GM12878 (cell line): ENCODE data around the gene RPS6KC1. TPM values are rescaled to one million over a fixed set of nuclear protein-coding genes. Genes with fewer than 3 reads are reported as not detected.

Experiments used
- ATAC-seq: fragments of 200-7000 bp; cut with Tn5 transposase; 3 replicates; pipeline ENCODE4 v1.9.1; 2020; ENCODE audit warnings: mild to moderate bottlenecking, moderate library complexity
- BruUV-seq: library from RNA; stranded (reverse); fragments of 400-500 nt; replicated peaks from 2 replicates; lab custom pipeline; 2021; lab: Mats Ljungman, UMichigan
- CTCF ChIA-PET: fragments of 300-600 bp; sonication (Branson Sonifier 250); formaldehyde crosslinking; extraction: SDS; loops from one replicate; lab custom pipeline; 2021; ENCODE audit warnings: inconsistent platforms; lab: Yijun Ruan, JAX
- POLR2A ChIA-PET: fragments of 350-600 bp; formaldehyde crosslinking; extraction: SDS; loops from one replicate; lab custom pipeline; 2021; ENCODE audit warnings: inconsistent platforms; lab: Charles Lee
- RAD21 ChIA-PET: fragments of 300-600 bp; sonication (Branson Sonifier 250); formaldehyde crosslinking; loops from one replicate; lab custom pipeline; 2023; ENCODE audit warnings: antibody characterized with exemption; ENCODE audit not compliant: unreplicated experiment; lab: Charles Lee
- SMC1A ChIA-PET: fragments of 300-600 bp; sonication (Branson Sonifier 250); formaldehyde crosslinking; loops from one replicate; lab custom pipeline; 2023; ENCODE audit not compliant: unreplicated experiment, uncharacterized antibody; lab: Charles Lee
- DNase-seq: peaks from one replicate; pipeline ENCODE4 v3.0.0-alpha.2; 2011; ENCODE audit warnings: low read depth, low spot score
- FAIRE-seq: peaks from 3 replicates; lab custom pipeline; 2011; peaks lifted over from hg19 to GRCh38; lab: Jason Lieb, UNC
- H2AFZ ChIP-seq: 2 replicates; pipeline ENCODE4 v1.6.0; 2011; ENCODE audit warnings: low read depth, low read length, control low read depth; ENCODE audit not compliant: control insufficient read depth
- H3K27ac ChIP-seq: 2 replicates; pipeline ENCODE4 v1.5.1; 2011; ENCODE audit warnings: control low read depth; ENCODE audit not compliant: control insufficient read depth, insufficient read depth
- H3K27me3 ChIP-seq, 2 experiments: replicated peaks in 1 of 2; 2 replicates each; pipeline versions ENCODE4 v1.6.0 to v1.6.1; 2011; ENCODE audit warnings: low read length in 1 of 2; ENCODE audit not compliant: control insufficient read depth in 2 of 2, insufficient read depth in 2 of 2
- H3K36me3 ChIP-seq, 2 experiments: 2 replicates each; pipeline ENCODE4 v1.5.1; 2011; ENCODE audit warnings: low read length in 1 of 2; ENCODE audit not compliant: control insufficient read depth in 2 of 2, insufficient read depth in 2 of 2
- H3K4me1 ChIP-seq: 2 replicates; pipeline ENCODE4 v1.6.1; 2011; ENCODE audit warnings: mild to moderate bottlenecking, low read length, moderate library complexity, mixed read lengths; ENCODE audit not compliant: control insufficient read depth, insufficient read depth
- H3K4me2 ChIP-seq: 2 replicates; pipeline ENCODE4 v1.6.0; 2011; ENCODE audit warnings: control low read depth; ENCODE audit not compliant: control insufficient read depth, insufficient read depth
- H3K4me3 ChIP-seq: fragments of 200-600 bp; sonication (generic); 2 replicates; pipeline ENCODE4 v1.5.1; 2016
- H3K79me2 ChIP-seq: 2 replicates; pipeline ENCODE4 v1.6.0; 2011; ENCODE audit warnings: low read length; ENCODE audit not compliant: control insufficient read depth, insufficient read depth
- H3K9ac ChIP-seq: 2 replicates; pipeline ENCODE4 v1.8.0; 2011; ENCODE audit warnings: low read length, control low read depth, mixed read lengths; ENCODE audit not compliant: control insufficient read depth, insufficient read depth
- H3K9me3 ChIP-seq: replicated peaks from 3 replicates; pipeline ENCODE4 v1.5.1; 2011; ENCODE audit warnings: mild to moderate bottlenecking, low read length; ENCODE audit not compliant: control insufficient read depth, insufficient read depth
- H4K20me1 ChIP-seq: 2 replicates; pipeline ENCODE4 v1.6.0; 2011; ENCODE audit not compliant: control insufficient read depth, insufficient read depth
- ATF7 ChIP-seq: fragments of 450-650 bp; IDR thresholded peaks from 2 replicates; pipeline ENCODE4 v1.6.1; 2016; ENCODE audit warnings: low read depth, mild to moderate bottlenecking
- BHLHE40 ChIP-seq, 2 experiments: fragments of 450-650 bp in 1 of 2; IDR thresholded peaks; 2 replicates each; pipeline ENCODE4 v1.6.1; 2011 to 2017; ENCODE audit warnings: low read depth in 2 of 2, borderline replicate concordance in 1 of 2, improper control_type of control experiment in 1 of 2, low read length in 1 of 2, mild to moderate bottlenecking in 1 of 2
- BMI1 ChIP-seq: fragments of 450-650 bp; IDR thresholded peaks from 2 replicates; pipeline ENCODE4 v1.6.1; 2016; ENCODE audit warnings: mild to moderate bottlenecking, moderate library complexity, borderline replicate concordance
- CHD2 ChIP-seq: IDR thresholded peaks from 2 replicates; pipeline ENCODE4 v1.6.1; 2011; ENCODE audit warnings: low read depth, low read length, improper control_type of control experiment, borderline replicate concordance
- EP300 ChIP-seq, 2 experiments: fragments of 150-350 bp in 1 of 2; IDR thresholded peaks; 2 replicates each; pipeline ENCODE4 v1.6.1; 2011 to 2012; ENCODE audit warnings: low read depth in 2 of 2, low read length in 2 of 2, borderline replicate concordance in 1 of 2, improper control_type of control experiment in 1 of 2, inconsistent platforms in 1 of 2; ENCODE audit not compliant: control insufficient read depth in 1 of 2
- FOXK2 ChIP-seq: fragments of 450-650 bp; IDR thresholded peaks from 2 replicates; pipeline ENCODE4 v1.6.1; 2017; ENCODE audit warnings: mild to moderate bottlenecking, moderate library complexity
- KLF5 ChIP-seq: fragments of 450-650 bp; IDR thresholded peaks from 2 replicates; pipeline ENCODE4 v1.6.1; 2014; ENCODE audit warnings: mild to moderate bottlenecking; ENCODE audit not compliant: partially characterized antibody
- NBN ChIP-seq: fragments of 450-650 bp; IDR thresholded peaks from 2 replicates; pipeline ENCODE4 v1.6.1; 2016
- NFIC ChIP-seq: IDR thresholded peaks from 2 replicates; pipeline ENCODE4 v1.6.1; 2012; ENCODE audit warnings: low read depth, mild to moderate bottlenecking, inconsistent platforms, low read length, moderate library complexity
- NR2C1 ChIP-seq: fragments of 450-650 bp; IDR thresholded peaks from 2 replicates; pipeline ENCODE4 v1.6.1; 2017; ENCODE audit warnings: antibody characterized with exemption, mild to moderate bottlenecking, moderate library complexity
- NRF1 ChIP-seq: conservative IDR thresholded peaks from 2 replicates; pipeline ENCODE4 v1.6.1; 2011; ENCODE audit warnings: mild to moderate bottlenecking, low read depth, low read length, improper control_type of control experiment
- RUNX3 ChIP-seq: IDR thresholded peaks from 2 replicates; pipeline ENCODE4 v1.6.1; 2012; ENCODE audit warnings: low read length, inconsistent platforms
- SPI1 ChIP-seq: IDR thresholded peaks from 2 replicates; pipeline ENCODE4 v1.6.1; 2011; ENCODE audit warnings: low read depth, mild to moderate bottlenecking, low read length, moderate library complexity, borderline replicate concordance; ENCODE audit not compliant: insufficient read depth
- SRF ChIP-seq, 2 experiments: IDR thresholded peaks; 2 replicates each; pipeline ENCODE4 v1.6.1; 2011; ENCODE audit warnings: low read depth in 2 of 2, low read length in 2 of 2, mild to moderate bottlenecking in 1 of 2, moderate library complexity in 1 of 2
- TCF3 ChIP-seq: IDR thresholded peaks from 2 replicates; pipeline ENCODE4 v1.6.1; 2012; ENCODE audit warnings: low read depth, mild to moderate bottlenecking, low read length, borderline replicate concordance; ENCODE audit not compliant: insufficient read depth
- WRNIP1 ChIP-seq: IDR thresholded peaks from 2 replicates; pipeline ENCODE4 v1.6.1; 2011; ENCODE audit warnings: low read depth, low read length, improper control_type of control experiment, borderline replicate concordance
- ZBED1 ChIP-seq: IDR thresholded peaks from 2 replicates; pipeline ENCODE4 v1.6.1; 2016; ENCODE audit warnings: borderline replicate concordance
- WGBS: methylation state at CpG from one replicate; pipeline ENCODE4 v1.1.6; 2016; ENCODE audit warnings: low lambda C conversion rate; ENCODE audit not compliant: insufficient replicate concordance, insufficient coverage; ENCODE audit errors: missing lambda C conversion rate; 5-methylcytosine and 5-hydroxymethylcytosine counted together
- in situ Hi-C: fragments of 300-500 bp; cut with MboI; formaldehyde crosslinking; loops from 9 replicates; pipeline ENCODE4 v1.14.3; 2018; ENCODE audit warnings: mixed read lengths
- intact Hi-C: fragments of 100-400 bp; cut with micrococcal nuclease; formaldehyde crosslinking; loops from one replicate; pipeline ENCODE4 v1.14.2; 2022; ENCODE audit not compliant: unreplicated experiment
- polyA plus RNA-seq, 11 experiments: library from polyadenylated mRNA; depleted of rRNA in 4 of 11; unstranded in 6 of 11; stranded (reverse) in 5 of 11; fragments of >200 nt; fragmentation: Nextera tagmentation in 4 of 11; fragmentation: Illumina TruSeq in 1 of 11; extraction: Ambion mirVana in 4 of 11; extraction: Trizol in 1 of 11; gene quantifications; 1 replicate in 1 of 11; 2 replicates in 10 of 11; pipeline versions ENCODE4 v1.2.1 to v1.2.3, GENCODE V29; 2011 to 2016; ENCODE audit warnings: inconsistent platforms in 2 of 11, missing spikeins in 2 of 11, low read depth in 1 of 11
- total RNA-seq, 4 experiments: library from RNA; depleted of rRNA in 3 of 4; stranded (reverse); fragments of >200 nt in 3 of 4; fragmentation: Illumina TruSeq in 1 of 4; extraction: Trizol in 1 of 4; gene quantifications; 2 replicates each; pipeline versions ENCODE4 v1.2.1 to v1.2.3, GENCODE V29; 2013 to 2021
- TF ChIP-seq, protein P1 (sequence below): fragments of 450-650 bp; IDR thresholded peaks from 2 replicates; pipeline ENCODE4 v1.6.1; 2014; ENCODE audit warnings: mild to moderate bottlenecking

The RPS6KC1 gene
- total and polyA plus RNA-seq, 10 of the 15 experiments (the other 5 are each of a cell fraction or from before 2014, with no cell fraction given) = 2.9 to 17.3 (median 12.2) TPM

DNA sequence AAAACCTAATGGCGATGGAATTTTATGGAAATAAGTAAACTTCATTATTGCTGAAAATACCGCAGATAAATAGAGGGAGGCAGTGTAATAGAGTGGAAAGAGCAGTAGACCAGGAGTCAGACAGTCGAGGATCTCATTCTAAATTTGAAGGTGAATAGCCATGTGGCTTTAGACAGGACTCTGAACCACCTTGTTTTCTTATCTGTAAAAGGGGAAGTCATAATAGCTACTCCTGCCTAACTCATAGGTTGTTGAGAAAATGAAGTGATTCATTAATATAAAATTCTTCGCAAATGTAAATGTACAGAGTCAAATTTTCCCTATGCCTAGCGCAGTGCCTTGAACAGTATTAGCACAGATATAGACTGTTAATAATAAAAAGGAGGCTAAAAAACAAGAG is 14.8 kb downstream of the RPS6KC1 start:
- Histone ChIP-seq H3K9me3 (no peaks in the 10 kb centered on the region), H3K79me2 (peaks cover 3% of the 10 kb centered on the region), H3K4me3 (no peak overlapping the region), H3K9ac (no peak overlapping the region), H3K27me3 (no peaks in the 10 kb centered on the region), H2AFZ (no peak overlapping the region), H3K4me2 (no peak overlapping the region), H3K4me1 (peaks cover 5% of the 10 kb centered on the region; the same call in 1 of the 2 replicates), H3K36me3 (no peaks in the 10 kb centered on the region), H3K27ac (no peak overlapping the region), H4K20me1 (no peaks in the 10 kb centered on the region)
- WGBS = 73% methylated on average over 5 of the region's 5 CpGs
- ChIA-PET POLR2A (no interaction called here), SMC1A (interaction anchor here (1.0 to 3.6 kb wide), 4 partner anchors 10 to 71 kb away, joined by 3 to 13 read pairs (median 6); no protein-coding TSS in a partner anchor), CTCF (no interaction called here), RAD21 (no interaction called here)
- DNase-seq (no peak), FAIRE-seq (no peak), ATAC-seq (no peak)
- intact Hi-C loops = loop anchor here (10.0 kb wide), 1 partner anchor 401 kb away; no protein-coding TSS in a partner anchor
- no TSS peak for BruUV-seq
- in situ Hi-C loops = no loop called here
- no peak for TF ChIP-seq ZBED1
- TF ChIP-seq SPI1 = peak; percentile 55; the same call in 1 of the 2 replicates

DNA sequence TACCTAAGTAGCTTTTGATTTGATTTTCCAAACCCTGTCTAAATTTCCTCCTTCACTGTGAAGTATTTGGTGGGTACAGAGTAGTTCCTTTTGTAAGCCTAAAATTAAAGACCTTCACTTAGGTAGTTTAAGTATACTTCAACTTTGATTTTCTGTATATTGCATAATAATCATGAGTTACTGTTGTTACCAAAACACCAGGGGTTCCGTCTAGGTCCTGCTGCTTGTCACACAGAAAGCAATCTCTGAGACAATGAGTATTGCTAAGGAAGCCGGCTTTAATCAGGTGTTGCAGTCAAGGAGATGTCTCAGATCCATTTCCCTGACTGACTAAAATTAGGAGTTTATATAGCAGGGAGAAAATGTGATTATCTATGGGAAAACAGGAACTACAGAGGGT is 15.3 kb downstream of the RPS6KC1 start:
- intact Hi-C loops = loop anchor here (10.0 kb wide), 1 partner anchor 402 kb away; no protein-coding TSS in a partner anchor
- Histone ChIP-seq H3K4me1 (peaks cover 10% of the 10 kb centered on the region), H3K4me3 (no peak overlapping the region), H3K36me3 (no peaks in the 10 kb centered on the region), H4K20me1 (no peaks in the 10 kb centered on the region), H3K79me2 (peaks cover 5% of the 10 kb centered on the region), H3K9me3 (no peaks in the 10 kb centered on the region), H2AFZ (no peak overlapping the region), H3K27ac (no peak overlapping the region), H3K4me2 (no peak overlapping the region), H3K9ac (no peak overlapping the region), H3K27me3 (no peaks in the 10 kb centered on the region)
- BruUV-seq = no TSS peak
- DNase-seq (no peak), ATAC-seq (no peak), FAIRE-seq (no peak)
- POLR2A ChIA-PET = no interaction called here
- 72% methylated on average over 2 of the region's 2 CpGs for WGBS
- SMC1A ChIA-PET = interaction anchor here (1.0 to 3.6 kb wide), 4 partner anchors 10 to 71 kb away, joined by 3 to 13 read pairs (median 6); no protein-coding TSS in a partner anchor
- RAD21 ChIA-PET = no interaction called here
- in situ Hi-C loops = no loop called here
- CTCF ChIA-PET = interaction anchor here (1.0 kb wide), 1 partner anchor 55 kb away, joined by 3 read pairs; no protein-coding TSS in a partner anchor
- TF ChIP-seq ATF7 (no peak), NR2C1 (no peak), NFIC (no peak), WRNIP1 (no peak), KLF5 (no peak), FOXK2 (no peak), NBN (no peak), BMI1 (no peak), BHLHE40 (IDR thresholded peaks at IDR 0.05; ENCODE audit: borderline replicate concordance in 1 of 2, low read depth in 2 of 2, low read length in 1 of 2) (no peak), EP300 (IDR thresholded peaks at IDR 0.05; ENCODE audit: borderline replicate concordance in 1 of 2, control insufficient read depth in 1 of 2, low read depth in 2 of 2, low read length in 2 of 2) (no peak), RUNX3 (no peak), CHD2 (no peak), NRF1 (no peak), SRF (IDR thresholded peaks at IDR 0.05; ENCODE audit: low read depth in 2 of 2, low read length in 2 of 2) (no peak), TCF3 (no peak)
- TF ChIP-seq, protein P1, sequence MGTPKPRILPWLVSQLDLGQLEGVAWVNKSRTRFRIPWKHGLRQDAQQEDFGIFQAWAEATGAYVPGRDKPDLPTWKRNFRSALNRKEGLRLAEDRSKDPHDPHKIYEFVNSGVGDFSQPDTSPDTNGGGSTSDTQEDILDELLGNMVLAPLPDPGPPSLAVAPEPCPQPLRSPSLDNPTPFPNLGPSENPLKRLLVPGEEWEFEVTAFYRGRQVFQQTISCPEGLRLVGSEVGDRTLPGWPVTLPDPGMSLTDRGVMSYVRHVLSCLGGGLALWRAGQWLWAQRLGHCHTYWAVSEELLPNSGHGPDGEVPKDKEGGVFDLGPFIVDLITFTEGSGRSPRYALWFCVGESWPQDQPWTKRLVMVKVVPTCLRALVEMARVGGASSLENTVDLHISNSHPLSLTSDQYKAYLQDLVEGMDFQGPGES = no peak
